ENCODE measurements around the gene RSAD2. TPM values are rescaled to one million over a fixed set of nuclear protein-coding genes. Genes with fewer than 3 reads are reported as not detected.
A peak's percentile ranks its signal among the peaks of the same experiment; 100 is the strongest.

Gene RSAD2
- total RNA-seq, 1 donor from 2014 or later: not detected

- Mint-ChIP-seq H3K27me3 (ENCODE audit: unreplicated experiment) (no peaks in the 10 kb centered on the region), H3K9me3 (ENCODE audit: unreplicated experiment) (no peaks in the 10 kb centered on the region), H3K4me1 (ENCODE audit: unreplicated experiment) (peaks cover 54% of the 10 kb centered on the region), H3K27ac (ENCODE audit: unreplicated experiment) (no peak overlapping the region), H3K36me3 (ENCODE audit: unreplicated experiment) (peaks cover 12% of the 10 kb centered on the region), H3K4me3 (ENCODE audit: unreplicated experiment) (no peak overlapping the region)
- no peak for TF ChIP-seq CTCF (IDR thresholded peaks at IDR 0.05)
- no peak for DNase-seq (ENCODE audit: extremely low spot score, unreplicated experiment)
These were observed 66.4 kb downstream of the RSAD2 start for GRCh38 chr2:6943971-6944370.

GRCh38 chr2:6944555-6944954 lies 67.0 kb downstream of the RSAD2 start:
- H3K36me3 Mint-ChIP-seq (ENCODE audit: unreplicated experiment): peaks cover 12% of the 10 kb centered on the region
- no peaks in the 10 kb centered on the region for H3K9me3 Mint-ChIP-seq (ENCODE audit: unreplicated experiment)
- no peak overlapping the region for H3K27ac Mint-ChIP-seq (ENCODE audit: unreplicated experiment)
- DNase-seq (ENCODE audit: extremely low spot score, unreplicated experiment): no peak
- H3K27me3 Mint-ChIP-seq (ENCODE audit: unreplicated experiment): no peaks in the 10 kb centered on the region
- no peak for TF ChIP-seq CTCF (IDR thresholded peaks at IDR 0.05)
- H3K4me1 Mint-ChIP-seq (ENCODE audit: unreplicated experiment): peaks cover 59% of the 10 kb centered on the region
- H3K4me3 Mint-ChIP-seq (ENCODE audit: unreplicated experiment): no peak overlapping the region

- Mint-ChIP-seq H3K9me3 (ENCODE audit: unreplicated experiment) (no peaks in the 10 kb centered on the region), H3K27me3 (ENCODE audit: unreplicated experiment) (no peaks in the 10 kb centered on the region), H3K4me1 (ENCODE audit: unreplicated experiment) (peaks cover 54% of the 10 kb centered on the region), H3K4me3 (ENCODE audit: unreplicated experiment) (no peak overlapping the region), H3K36me3 (ENCODE audit: unreplicated experiment) (peaks cover 13% of the 10 kb centered on the region), H3K27ac (ENCODE audit: unreplicated experiment) (peak overlapping the region; percentile 74)
- no peak for TF ChIP-seq CTCF (IDR thresholded peaks at IDR 0.05)
- no peak for DNase-seq (ENCODE audit: extremely low spot score, unreplicated experiment)
These were observed 67.7 kb downstream of the RSAD2 start for GRCh38 chr2:6945087-6945813.

- Mint-ChIP-seq H3K36me3 (ENCODE audit: unreplicated experiment) (peaks cover 13% of the 10 kb centered on the region), H3K27me3 (ENCODE audit: unreplicated experiment) (no peaks in the 10 kb centered on the region), H3K4me1 (ENCODE audit: unreplicated experiment) (peaks cover 51% of the 10 kb centered on the region), H3K9me3 (ENCODE audit: unreplicated experiment) (no peaks in the 10 kb centered on the region), H3K27ac (ENCODE audit: unreplicated experiment) (peak overlapping the region; percentile 74), H3K4me3 (ENCODE audit: unreplicated experiment) (no peak overlapping the region)
- no peak for TF ChIP-seq CTCF (IDR thresholded peaks at IDR 0.05)
- no peak for DNase-seq (ENCODE audit: extremely low spot score, unreplicated experiment)
These were observed 68.2 kb downstream of the RSAD2 start for GRCh38 chr2:6945821-6946220.

GRCh38 chr2:6946722-6947121 lies 69.1 kb downstream of the RSAD2 start:
- DNase-seq (ENCODE audit: extremely low spot score, unreplicated experiment): no peak
- peaks cover 13% of the 10 kb centered on the region for H3K36me3 Mint-ChIP-seq (ENCODE audit: unreplicated experiment)
- no peaks in the 10 kb centered on the region for H3K27me3 Mint-ChIP-seq (ENCODE audit: unreplicated experiment)
- H3K4me1 Mint-ChIP-seq (ENCODE audit: unreplicated experiment): peaks cover 51% of the 10 kb centered on the region
- no peak for TF ChIP-seq CTCF (IDR thresholded peaks at IDR 0.05)
- H3K9me3 Mint-ChIP-seq (ENCODE audit: unreplicated experiment): no peaks in the 10 kb centered on the region
- no peak overlapping the region for H3K27ac Mint-ChIP-seq (ENCODE audit: unreplicated experiment)
- H3K4me3 Mint-ChIP-seq (ENCODE audit: unreplicated experiment): no peak overlapping the region

Other genes starting within 250 kb of the RSAD2 start
- 0.24 and 1.1 TPM in 2 replicates for gene CMPK2, start 11.9 kb upstream of the RSAD2 start, total RNA-seq
- gene RNF144A, start 39.6 kb downstream of the RSAD2 start, total RNA-seq: 9.0 and 9.6 TPM in 2 replicates